ENCODE data around the gene CD40LG.

CD40LG gene

DNA sequence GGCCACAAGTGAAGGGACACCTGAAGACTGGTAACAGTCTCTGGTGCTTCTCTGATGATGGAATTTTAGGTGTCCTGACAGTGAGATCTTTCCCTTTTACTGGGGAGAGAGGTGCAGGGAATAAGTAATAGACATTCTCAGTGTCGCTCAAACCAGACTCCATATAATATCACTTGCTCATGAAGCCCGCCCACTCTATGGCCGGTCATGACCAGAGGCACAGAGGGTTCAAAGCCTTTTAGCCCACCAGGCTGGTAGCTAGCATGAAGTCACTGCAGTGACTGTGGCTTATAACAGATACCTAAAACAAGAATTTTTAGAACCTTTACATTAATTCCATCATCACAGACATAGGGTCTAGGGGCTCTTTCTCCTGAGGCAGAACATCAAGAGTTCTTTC is 2.9 kb downstream of the CD40LG start:
- no peak for DNase-seq (ENCODE audit: low spot score)

DNA sequence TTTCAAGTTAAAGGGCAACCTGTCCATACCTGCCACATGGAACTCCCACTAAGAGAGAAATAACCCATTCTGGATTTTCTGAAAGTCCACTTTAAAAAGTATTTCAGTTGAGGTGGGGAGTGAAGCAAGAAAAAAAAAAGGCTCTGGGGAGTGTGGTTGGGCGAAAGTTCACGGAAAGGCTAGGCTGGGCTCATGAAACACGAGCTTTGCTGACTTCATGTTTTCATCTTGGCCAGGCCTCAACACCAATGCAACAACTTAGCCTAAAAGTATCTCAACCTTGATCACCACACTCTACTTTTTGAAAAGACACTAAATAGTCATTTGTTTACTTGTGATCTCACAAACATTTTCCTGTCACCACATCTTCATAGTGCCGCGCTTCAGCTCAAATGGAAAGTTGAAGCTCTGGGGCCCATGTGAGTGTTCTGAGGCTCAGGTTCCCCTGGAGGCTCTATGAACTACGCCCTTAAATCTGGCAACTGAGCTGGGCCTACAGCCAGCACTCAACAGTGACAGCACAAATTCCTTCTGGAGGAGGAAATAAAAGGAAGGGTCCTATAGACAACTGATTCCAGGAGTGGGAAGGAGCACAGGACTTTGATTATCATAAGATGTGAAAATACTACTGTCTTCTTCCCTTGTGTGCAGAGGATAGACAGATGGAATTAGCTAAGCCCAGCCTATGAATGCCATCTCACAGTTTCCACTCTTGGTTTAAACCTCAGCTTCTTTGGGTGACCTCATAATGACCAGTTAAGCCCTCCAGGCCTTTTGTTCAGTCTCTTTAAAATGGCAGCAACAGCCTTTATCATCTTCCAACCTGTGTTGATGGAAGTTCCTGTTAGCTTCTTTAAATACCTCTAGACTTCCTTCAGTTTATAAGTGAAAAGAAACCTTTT is 5.1 kb downstream of the CD40LG start:
- no peak for DNase-seq (ENCODE audit: low spot score)

GRCh38 chrX:136656361-136656964 is 8.5 kb downstream of the CD40LG start:
- no peak for DNase-seq (ENCODE audit: low spot score)

GRCh38 chrX:136658151-136658550 is 10.2 kb downstream of the CD40LG start:
- no peak for DNase-seq (ENCODE audit: low spot score)

DNA sequence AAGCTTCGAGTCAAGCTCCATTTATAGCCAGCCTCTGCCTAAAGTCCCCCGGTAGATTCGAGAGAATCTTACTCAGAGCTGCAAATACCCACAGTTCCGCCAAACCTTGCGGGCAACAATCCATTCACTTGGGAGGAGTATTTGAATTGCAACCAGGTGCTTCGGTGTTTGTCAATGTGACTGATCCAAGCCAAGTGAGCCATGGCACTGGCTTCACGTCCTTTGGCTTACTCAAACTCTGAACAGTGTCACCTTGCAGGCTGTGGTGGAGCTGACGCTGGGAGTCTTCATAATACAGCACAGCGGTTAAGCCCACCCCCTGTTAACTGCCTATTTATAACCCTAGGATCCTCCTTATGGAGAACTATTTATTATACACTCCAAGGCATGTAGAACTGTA is 11.2 kb downstream of the CD40LG start:
- no peak for DNase-seq (ENCODE audit: low spot score)

GRCh38 chrX:136660896-136661295 is 12.9 kb downstream of the CD40LG start:
- no peak for DNase-seq (ENCODE audit: low spot score)

DNA sequence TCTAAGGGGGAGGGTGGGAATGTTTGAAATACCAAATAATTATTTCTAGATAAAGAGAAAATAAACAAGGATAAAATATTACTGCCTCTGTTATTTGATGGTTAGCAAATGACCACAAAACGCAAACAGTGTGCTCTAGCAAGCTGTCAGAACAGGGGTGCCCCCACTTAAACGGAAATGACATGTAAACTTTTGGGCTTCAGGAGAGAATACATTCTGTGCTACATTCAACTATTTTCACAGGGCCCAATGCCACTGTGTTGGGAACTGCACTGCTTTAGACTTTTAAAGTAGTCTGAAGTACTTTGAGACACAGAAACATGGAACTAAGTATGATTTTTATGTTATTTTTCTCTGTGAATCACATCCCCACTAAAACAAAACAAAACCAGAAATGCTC is 14.1 kb downstream of the CD40LG start:
- DNase-seq (ENCODE audit: low spot score): no peak

- no peak for DNase-seq (ENCODE audit: low spot score)
Observed at GRCh38 chrX:136662976-136663375, 15.0 kb downstream of the CD40LG start.

DNA sequence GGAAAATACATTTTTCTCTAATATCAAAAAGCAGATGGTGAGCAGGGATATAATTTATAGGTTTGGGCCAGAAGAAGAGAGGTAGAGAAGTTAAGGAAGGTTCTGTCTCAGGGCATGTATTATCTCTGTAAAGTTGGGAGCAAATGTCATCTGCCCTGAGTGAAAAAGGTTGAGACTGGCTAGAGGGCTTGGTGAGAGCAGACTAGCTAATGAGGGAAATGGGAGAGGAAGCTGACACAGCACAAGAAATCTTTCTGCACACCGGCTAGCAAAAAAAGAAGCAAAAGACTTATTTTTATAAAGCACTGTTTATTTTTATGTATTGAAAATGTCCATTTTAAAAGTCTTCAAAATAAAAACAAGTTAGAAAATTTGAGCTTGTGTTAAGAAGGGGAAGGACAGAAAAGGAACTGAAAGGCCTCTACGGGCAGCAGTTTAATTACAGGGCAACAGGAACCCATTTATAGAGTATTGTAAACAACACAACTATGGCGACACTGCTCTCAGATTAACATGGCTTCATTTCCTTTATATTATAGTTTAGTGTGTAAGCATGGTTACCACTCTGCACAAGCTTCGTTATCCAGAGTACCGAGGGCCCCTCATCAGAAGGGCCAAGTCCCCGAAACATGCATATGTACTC is 17.4 kb downstream of the CD40LG start:
- DNase-seq (ENCODE audit: low spot score): peak; percentile 8

DNA sequence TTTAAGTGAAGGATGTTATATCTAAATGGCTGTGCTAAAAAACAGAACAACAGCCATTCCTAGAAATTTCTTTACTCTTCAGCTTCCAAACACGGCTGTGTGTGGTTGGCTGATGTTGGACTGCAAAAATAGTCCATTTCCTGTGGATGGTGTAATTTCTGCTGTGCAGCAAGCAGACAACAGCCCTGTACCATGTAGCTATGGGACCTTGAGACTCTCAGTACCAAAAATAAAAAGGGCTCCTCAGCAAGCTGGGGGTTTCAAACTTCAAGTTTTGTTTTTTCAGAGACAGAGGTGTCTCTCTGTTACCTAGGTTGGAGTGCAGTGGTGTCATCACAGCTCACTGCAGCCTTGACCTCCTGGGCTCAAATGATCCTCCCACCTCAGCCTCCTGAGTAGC is 18.1 kb downstream of the CD40LG start:
- DNase-seq (ENCODE audit: low spot score): no peak

DNA sequence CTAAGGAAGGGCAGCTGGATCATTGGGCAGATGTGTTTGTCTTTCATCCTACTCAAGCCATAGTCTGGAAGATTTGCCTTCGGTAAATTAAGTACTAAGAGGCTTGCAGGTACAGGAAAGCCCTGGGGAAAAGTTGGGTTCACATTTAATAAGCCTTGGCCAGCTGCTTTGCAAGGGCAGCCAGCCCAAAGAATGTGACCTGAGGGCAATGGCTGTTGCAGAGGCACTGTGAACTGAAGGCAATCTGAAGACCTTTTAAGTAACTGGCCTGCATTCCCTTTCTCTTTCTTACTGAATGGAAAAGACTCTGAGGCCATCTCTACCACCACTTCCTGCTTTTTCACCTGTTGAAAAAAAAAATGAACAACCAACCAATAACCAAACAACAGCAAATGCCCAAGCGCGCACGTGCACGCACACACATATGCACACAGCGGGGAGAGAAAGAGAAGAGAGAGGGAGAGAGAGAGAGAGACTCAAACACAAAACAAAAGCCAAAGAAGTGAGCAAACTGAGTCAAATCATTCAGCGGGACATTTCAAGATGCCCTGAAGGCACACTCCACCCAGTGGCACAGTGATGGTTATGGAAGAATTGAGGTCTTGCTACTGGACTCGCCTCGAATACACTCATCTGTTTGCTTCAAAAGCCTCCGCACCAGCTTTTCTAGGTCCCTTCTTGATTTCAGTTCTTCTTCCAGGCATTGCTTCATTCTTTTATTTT is 19.6 kb downstream of the CD40LG start:
- DNase-seq (ENCODE audit: low spot score): no peak

DNA sequence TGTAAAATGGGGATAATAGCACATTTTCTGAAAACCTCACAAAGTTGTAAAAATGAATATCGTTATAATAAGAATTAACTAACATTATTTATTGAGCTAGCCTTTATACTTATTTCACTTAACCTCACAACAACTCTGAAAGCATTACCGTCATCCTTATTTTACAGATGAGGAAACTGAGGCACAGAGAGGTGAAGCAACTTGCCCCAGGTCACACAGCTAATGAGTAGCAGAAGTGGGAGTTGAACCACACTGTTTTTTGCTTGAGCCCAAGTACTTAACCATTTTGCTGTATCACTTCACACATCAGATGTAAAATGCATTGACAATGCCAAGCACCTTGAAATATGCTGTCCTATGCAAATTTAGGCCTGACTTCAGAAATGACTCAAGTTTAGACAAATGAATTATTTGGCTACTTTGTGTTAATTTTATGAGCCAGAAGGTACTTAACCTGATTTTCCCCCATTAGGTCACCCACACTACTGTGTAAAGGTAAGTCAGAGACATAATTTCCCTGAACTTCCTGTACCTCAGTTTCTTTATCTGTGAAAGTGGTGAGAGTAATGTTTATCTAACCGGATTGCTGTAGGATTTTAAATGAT is 23.1 kb downstream of the CD40LG start:
- DNase-seq (ENCODE audit: low spot score): no peak

- DNase-seq (ENCODE audit: low spot score): no peak
Observed at GRCh38 chrX:136674270-136674985, 26.5 kb downstream of the CD40LG start.

DNA sequence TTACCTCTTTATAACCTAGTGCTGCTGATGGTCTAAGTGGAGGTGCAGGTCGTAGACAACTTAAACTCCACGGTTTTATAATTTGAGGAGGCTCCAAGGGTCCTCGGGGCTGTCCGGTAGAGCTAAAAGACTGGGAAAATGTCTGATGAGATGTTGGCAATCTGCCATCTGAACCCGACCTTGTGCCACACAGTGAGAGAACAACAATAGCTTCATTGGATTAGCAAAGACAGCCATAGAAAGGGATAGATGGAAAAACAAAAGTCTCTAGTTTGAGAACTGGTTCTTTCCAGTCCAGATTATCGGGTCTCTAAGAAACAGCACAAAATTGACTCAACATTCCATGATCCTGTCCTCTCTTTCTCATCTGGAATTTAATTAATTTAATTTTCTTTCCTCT is 31.6 kb downstream of the CD40LG start:
- DNase-seq (ENCODE audit: low spot score): no peak

DNA sequence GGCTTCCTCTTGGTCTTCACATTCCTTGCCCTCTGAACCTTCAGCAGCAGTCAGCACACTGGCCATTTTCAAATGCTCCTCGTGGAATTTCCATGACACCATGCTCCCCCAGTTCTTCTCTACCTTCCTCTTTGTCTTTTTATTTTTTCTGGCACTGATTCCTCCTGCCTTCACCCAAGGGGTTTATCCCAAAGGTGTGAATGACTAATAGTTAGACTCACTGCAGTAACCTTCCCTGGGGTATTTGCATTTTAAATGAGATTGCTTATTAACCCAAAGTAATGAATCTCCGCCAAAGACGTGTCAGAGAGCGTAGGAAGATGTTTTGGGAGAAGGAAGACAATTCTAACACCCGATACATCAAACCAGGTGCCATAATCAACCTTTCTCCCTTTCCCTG is 36.2 kb downstream of the CD40LG start:
- DNase-seq (ENCODE audit: low spot score): no peak

GRCh38 chrX:136687457-136687856 is 39.5 kb downstream of the CD40LG start:
- no peak for DNase-seq (ENCODE audit: low spot score)

GRCh38 chrX:136689436-136689835 is 41.5 kb downstream of the CD40LG start:
- no peak for DNase-seq (ENCODE audit: low spot score)

GRCh38 chrX:136691028-136691809 is 43.3 kb downstream of the CD40LG start:
- DNase-seq (ENCODE audit: low spot score): no peak

GRCh38 chrX:136692271-136692670 is 44.3 kb downstream of the CD40LG start:
- DNase-seq (ENCODE audit: low spot score): no peak

GRCh38 chrX:136694431-136695087 is 46.6 kb downstream of the CD40LG start:
- DNase-seq (ENCODE audit: low spot score): peak; percentile 77
